ENCODE results near the gene INSRR.

Gene INSRR

DNA sequence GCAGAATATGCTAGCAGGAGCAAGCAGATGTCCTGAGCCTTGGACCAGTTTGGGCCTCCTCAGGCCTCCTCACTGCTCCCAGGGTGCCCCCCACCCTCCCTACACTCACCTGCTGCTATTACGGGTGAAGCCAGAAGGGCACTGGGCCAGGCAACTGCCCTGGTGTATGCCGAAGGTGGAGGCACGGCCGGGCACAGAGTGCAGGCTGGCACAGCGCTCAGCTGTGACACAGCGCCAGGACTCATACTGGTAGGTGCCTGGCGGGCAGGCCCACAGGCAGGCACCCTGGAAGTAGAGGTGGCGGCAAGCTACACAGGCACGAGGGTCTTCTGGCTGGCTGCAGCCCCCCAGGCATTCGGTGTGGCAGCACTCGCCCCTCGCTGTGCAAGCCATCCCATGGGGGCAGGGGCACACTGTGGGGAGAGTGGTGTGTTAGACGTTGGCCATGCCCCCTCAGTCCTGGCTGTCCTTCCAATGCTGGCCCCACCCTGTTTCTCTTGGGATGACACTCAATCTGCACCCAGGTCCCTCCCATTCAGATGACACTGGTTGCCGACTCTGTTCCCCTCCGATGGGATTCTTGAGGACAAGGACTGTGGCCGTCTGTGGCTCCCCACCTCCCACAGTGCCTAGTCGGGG lies 7.0 kb downstream of the INSRR start:
- no peak for DNase-seq (ENCODE audit: low read depth, low spot score)

DNA sequence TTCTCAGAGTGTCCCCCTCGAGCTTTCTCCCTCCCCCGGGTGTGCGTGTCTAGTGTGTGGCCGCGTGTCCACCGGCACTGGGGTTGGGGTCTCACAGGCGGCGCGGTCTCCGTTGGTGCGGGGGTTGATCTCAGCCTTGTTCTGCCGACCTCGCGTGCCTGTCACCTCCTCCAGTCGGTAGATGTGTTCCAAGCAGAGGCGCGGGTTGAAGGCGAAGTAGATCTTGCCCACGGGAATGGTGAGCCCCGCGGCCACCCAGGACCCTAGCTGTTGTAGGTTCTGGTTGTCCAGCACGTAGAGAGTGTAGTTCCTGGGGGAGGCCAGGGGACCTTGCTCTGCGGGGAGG lies 9.8 kb downstream of the INSRR start:
- DNase-seq (ENCODE audit: low read depth, low spot score): no peak

DNA sequence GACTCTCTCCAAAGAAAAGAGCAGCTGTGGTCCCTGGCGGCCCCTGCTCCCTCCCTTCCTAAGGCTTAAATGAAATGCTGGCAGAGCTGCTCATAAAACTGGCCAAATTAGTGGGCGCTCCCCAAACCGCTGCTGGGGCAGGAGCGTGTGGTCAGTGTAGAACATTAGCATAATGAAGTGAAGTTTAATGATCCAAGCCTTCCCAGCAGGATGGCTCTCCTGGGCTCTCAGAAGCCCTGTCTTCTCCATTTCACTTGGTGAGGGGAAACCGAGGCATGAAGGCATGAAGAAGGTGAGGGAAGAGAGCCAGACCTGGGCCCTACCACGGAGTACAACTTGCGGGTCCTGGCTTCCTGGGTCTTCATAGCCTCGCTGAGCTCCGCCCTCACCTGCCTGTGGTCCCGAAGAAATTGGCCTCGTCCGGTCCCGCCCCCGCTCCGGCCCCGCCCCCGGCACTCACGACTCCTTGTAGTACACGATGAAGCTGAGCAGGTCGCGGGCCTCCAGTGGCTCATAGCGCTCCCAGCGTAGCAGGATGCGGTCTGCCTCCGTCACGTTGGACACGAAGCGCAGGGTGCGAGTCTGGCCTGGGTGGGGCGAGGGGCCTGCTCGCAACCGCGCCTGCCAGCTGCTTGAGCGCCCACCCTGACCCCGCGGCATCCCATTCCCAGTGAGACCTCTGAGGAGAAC lies 10.3 kb downstream of the INSRR start:
- DNase-seq (ENCODE audit: low read depth, low spot score): peak; percentile 34

DNA sequence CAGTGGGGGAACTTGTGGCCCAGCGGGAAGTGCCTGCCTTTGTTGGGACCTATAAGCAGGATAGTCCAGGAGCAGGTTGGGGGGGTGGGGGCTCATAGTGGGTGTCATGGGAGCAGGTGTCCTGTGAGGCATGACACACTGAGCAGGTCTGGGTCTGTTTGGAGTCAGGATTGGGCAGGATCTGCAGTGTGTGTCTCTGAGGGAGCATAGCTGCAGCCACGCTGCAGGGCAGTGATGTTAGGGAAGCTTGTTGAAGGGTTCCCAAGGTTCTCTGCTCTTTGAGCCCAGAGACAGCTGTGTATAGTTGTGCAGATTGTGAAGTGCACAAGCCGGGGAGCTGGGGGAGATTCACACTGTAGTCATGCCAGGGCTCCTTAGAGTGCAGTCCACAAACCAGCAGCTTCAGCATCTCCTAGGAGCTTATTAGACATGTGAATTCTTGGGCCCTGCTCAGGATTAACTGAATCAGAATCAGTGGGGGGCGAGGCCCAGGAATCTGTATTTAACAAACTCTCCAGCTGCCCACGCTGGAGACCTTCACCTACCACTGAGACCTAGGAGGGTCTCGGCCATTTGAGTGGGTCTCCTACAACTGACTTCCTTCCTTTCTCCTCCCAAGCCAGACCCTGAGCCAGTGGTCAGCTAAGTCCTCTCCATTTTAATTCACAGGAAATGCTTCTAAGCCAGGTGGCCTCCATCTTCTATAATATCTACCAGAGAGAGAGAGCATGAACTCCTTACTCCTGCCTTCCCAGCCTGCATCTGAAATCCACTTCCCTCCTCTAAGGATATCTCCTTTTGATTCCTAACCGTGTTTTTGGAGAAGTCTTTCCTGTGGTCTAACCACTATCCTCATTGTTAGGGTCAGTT lies 11.1 kb downstream of the INSRR start:
- DNase-seq (ENCODE audit: low read depth, low spot score): no peak

DNA sequence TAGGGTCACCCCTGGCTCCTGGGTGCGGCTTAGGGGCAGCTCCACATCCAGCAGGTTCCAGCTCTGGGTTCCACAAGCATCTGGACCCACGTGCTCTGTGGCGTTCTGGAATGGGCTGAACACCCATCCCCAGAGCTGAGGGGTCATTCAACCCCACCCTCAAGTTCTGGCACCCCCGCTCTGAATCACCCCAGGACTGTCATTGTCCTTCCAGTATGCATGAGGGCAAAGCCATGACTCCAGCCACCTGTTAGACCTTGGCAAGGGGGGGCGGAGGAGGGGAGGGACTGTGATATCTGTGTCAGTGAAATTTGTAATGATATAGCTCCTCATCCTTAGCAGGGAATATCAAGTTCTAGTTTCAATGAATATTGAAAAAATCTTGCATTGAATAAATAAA lies 12.3 kb downstream of the INSRR start:
- no peak for DNase-seq (ENCODE audit: low read depth, low spot score)

DNA sequence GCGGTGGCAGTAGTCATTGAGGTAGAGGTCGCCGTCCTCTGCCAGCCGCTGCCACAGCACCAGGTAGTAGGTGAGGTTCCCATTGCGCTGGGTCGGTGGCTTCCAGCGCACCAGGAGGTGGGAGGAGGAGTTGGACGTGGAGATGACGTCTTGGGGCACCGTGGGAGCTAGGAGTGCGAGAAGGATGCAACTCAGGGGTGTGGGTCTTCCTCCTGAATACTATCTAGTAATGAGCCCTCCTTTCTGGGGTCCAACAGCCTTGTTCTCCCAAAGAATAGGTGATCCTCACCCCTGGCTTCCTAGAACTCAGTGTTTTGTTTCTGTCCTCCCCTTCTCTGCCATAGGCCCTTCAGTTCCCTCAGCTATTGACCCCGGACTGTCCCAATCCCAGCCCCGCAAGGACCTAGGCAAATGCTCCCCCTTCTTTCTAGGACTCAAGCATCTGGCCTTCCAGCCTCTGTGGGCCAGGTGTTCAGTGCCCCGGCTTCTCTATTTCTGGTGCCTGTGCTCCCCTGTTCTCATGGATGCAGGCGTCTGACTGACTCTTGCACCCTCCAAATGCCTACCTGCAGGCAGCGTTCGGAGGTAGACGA lies 12.9 kb downstream of the INSRR start:
- DNase-seq (ENCODE audit: low read depth, low spot score): no peak

DNA sequence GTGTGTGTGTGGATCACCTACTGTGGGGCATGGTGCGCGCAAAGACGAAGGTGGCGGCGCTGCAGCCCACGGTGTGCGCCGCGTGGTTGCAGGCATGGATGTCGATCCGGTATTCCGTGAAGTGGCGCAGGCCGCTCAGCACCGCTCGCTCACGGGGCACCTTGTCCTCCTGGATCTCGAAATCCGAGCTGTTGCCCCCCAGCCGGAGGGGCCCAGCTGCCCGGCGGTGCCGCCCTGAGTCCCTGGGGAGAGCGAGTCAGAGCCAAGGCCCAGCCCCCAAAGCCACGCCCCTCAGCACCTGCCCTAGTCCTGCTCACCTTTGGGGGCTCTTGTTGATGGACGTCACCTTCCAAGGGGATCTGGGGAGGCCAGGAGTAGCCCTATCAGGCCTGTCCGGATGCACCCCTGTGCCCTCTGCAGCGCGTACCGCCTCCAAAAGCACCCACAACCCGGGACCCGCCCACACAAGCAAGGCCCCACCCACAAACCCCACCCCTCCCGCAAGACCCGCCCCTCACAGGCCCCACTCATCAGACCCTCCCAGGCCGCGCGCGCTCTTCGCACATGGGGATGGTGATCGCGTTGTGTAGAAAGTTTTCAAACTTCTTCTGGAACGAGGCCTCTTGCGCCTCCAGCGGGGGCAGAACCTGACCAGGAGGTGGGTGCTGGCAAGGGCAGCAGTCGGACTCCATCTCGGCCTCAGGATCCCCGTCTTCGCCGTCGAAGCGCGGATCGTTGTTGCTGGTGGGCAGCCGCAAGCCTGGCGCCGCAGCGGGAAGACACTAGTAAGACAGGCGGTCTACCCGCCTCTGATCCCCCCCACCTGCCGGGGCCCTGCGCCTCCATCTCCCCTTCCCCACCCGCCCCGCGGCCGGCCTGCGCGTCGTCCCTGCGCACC lies 13.6 kb downstream of the INSRR start:
- DNase-seq (ENCODE audit: low read depth, low spot score): no peak

DNA sequence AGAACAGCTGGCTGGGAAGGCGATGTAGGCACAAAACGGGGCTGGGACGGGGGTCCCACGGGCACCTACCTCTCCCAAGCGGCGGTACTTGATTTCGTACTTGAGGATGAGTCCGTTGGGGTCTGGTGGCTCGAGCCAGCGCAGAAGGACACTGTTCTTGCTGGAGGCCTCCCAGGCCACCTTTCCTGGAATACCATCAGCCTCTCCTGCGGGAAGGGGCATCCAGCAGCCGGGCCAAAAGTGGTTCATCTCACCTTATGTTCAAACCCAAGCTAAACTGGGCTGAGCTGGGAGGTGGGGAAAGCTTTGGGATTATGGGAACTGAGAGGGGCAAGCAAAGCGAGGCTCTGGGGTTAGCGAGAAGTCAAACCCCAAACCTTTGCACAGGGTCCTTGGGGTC lies 14.3 kb downstream of the INSRR start:
- DNase-seq (ENCODE audit: low read depth, low spot score): no peak

DNA sequence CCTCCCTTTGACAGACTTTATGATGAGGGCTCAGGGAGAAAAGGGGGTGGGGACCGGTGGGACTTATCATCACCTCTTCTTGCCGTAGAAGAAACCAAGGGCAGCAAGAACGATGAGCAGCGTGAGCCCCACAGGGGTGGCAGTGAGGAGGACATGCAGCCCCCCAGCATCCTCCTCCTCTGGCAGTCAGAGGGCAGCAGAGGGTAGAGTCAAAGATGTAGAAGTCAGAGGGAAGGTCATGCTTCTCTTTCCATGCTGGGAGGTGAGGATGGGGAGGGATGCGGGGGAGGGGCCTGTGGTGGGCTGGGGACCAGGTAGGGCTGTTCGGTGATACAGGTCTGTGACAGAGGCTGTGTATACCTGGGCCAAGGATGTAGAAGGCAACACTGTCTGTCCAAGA lies 14.8 kb downstream of the INSRR start:
- no peak for DNase-seq (ENCODE audit: low read depth, low spot score)

DNA sequence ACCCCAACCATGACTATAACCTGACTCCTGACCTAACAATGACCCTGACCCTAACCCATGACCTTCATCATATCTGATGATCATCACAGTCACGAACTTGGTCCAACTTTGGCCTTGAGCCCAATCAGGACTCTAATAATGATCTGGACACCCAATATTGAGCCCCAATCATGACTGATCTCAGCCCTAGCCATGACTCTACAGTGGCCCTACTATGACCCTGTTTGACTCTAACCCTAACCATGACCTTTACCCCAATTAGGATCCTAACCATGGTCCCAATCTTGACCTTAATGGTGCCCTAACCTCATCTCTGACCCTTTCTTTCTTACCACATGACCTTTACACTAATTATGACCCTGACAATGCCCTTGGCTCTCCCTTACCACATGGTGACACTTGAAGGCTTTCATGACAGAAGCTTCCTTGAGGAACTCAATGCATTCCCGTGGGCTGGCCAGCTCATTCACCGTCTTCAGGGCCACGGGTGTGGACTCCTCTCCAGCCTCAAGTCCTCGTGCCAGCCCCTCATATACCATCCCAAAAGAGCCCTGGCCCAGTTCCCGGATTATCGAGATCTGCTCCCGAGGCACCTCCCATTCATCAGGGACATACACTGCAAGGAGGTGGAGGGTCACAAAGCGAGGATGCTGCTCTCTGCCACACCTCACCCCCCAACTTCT lies 16.2 kb downstream of the INSRR start:
- DNase-seq (ENCODE audit: low read depth, low spot score): no peak

DNA sequence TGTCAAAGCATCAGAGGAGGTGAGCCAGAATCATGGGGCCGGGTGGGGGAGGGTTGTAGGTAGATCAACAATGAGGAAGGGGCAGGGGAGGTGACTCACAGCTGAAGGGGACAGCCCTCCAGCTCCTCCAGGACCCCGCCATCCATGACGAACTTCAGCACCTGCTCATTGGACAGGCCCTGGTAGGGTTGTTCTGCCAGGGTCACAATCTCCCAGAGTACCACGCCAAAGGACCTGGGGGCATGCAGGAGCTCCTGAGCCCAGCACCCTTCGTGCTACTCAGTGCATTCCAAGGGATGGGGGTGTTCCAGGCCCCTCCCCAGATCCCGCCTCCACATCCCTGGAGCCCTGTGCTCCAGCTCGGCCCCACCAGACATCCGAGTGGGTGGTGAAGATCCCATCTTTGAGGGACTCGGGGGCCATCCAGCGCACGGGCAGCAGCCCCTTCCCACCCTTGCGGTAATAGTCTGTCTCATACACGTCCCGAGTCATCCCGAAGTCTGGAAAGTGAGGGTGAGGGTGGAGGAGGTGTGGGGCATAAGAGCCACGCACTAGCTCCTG lies 17.5 kb downstream of the INSRR start:
- no peak for DNase-seq (ENCODE audit: low read depth, low spot score)

DNA sequence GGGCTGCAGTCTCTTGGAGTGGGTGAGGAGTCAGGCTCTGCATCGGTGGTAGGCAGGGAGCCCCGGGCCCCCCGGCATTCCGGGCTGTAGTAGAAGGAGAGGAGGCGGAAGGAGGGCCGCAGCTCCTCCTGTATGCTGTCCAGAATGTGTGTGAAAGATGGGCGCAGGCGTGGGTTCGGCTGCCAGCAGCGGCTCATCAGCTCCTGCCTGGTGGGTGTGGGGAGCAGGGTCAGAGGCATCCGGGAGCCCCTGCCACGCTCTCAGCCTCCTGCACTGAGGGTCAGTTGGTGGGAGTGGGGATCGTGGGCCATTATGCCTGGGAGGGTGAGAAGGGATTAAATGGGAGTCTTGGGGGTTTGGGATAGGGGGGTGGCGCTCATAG lies 18.0 kb downstream of the INSRR start:
- no peak for DNase-seq (ENCODE audit: low read depth, low spot score)

DNA sequence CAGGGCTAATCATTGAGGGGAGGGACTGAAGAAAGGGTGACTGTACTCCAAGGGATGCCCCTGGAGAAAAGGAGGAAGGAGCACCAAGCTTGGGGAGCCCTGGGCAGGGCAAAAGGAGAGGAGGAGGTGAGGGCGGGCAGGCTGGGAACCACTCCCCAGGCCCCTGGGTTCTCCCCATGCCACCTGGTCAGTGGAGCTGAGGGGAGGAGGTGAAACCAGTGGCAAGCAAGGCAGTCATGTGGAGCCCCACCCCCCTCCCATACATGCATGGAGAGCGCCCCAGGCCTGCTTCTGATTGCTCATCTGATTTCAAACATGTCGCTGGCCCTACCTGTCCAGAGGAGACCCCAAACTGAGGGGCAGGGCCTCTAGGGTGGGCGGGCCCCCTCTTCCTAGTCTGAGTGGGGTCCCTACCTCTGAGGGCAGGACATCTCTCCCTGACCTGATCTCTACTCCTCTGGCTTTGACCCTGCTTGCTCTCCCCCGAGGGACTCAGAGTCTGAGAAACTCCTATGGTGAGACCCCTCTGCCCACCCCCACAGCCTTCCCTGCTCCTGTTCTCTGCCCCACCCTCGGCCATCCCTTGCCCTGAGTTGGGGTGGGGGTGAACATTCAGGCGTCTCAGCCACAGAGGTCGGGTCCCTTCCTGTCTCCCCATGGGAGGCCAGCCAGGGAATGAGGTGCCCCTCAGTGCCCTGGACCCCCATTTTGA lies 18.6 kb downstream of the INSRR start:
- no peak for DNase-seq (ENCODE audit: low read depth, low spot score)

DNA sequence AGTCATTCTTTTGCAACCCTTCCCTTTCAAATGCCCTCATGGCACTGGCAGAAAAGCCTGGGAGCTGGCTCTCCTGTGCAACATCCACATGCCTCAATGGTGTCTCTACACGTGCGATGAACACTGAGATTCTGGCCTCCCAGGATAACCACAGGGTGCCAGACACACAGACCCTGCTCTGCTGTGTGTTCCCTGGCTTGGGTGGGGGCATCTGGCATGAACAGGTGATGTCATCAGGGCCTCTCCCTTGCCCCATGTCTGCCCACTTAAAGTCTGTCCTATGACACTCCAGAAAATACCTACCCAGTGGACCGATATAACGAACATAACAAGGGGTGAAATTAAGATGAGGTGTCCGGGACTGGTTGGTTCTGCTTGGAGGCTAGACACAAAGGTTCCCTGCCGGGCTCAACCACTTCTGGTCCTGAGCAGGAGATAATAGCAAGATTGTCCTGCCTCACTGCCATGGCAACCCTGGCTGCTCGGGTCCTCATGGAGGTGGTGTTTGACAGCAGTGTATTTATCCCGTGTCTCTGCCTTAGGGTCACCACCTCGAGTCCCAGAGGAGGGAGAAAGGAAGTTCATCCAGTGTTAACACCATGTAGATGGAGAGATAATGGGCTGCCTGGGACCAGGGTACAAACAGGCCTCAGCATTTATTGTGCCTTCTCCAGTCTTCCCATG lies 19.3 kb downstream of the INSRR start:
- DNase-seq (ENCODE audit: low read depth, low spot score): no peak

DNA sequence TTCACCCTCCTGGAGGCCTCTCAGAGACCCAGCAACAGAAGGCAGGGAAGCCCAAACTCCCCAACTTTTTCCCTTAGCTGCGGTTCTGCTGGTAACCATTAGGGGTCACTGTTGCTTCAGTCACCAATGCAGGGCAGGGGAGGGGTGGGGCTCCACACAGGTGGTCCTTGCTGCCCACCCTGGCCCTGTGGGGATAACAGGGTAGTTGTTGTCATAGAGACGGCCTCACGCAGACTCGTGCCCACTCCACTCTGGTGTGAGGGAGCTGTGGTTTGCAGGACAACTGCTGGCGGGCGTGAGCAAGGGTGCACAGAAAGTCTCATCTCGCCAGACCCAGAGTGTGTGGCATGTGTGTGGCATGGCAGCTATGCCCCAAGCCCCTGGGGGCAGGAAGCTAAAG lies 19.9 kb downstream of the INSRR start:
- DNase-seq (ENCODE audit: low read depth, low spot score): peak; percentile 38

DNA sequence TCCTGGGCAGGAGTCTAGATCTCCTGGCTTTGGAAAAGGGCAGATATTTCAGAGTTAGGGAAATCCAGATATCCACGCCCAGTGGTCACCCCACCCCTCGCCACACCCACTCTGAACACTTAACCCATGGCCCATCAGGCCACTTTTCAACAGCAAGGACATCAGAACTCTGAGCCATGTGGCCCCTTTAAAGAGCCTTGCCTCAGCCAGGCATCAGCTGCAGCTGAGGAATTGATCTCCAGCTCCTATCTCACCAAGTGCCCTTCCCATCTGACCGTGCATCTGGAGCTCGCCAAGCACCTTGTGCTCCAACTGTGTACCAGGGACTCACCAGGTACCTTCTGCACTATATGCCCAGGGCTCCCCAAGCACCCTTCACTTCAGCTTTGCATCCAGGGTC lies 22.0 kb downstream of the INSRR start:
- no peak for DNase-seq (ENCODE audit: low read depth, low spot score)

DNA sequence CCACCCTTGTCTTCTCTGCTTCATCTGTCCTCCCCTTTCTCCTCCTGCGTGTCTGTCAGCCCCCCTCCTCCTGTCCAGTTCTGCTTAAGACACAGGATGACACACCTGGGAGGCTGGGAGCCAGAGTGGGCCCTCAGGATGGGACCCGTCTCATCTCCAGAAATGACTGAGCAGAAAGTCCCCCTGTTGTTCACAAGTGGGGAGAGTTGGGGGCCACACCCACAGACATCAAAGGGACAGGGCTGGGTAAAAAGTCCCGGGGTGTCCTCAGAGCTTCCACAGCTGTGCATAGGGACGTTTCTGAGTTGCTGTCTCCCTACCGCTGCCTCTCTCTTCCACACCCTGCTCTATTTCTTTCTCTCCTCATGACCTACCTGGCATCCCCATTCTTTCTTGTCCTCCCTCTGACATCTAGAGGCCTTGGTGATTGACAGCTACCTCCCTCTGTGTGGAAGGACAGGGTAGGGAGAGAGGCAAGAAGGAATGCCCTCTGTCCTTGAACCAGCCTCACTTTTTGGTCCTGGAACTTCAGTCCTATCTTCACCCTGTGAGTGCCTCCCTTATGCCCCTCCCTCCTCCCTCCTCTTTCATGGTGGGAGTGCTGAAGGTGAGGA lies 22.8 kb downstream of the INSRR start:
- DNase-seq (ENCODE audit: low read depth, low spot score): no peak

DNA sequence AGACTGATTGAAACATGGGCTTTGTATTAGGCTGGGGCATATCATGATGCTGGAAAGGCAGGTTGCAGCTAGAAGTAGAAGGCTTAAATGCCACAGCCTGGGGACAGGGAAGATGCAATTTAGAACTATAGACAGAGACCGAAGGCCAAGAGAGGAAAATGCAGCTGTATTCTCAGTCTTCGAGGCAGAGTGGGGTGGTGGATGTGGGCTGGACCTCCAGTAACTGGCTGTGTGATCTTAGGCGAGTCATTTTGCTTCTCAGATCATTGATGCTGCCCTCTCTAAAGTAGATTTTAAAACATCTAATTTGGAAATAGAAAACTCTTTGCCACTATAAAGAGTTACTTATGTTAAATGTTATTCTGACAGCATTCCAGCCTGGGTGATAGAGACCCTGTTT lies 24.6 kb downstream of the INSRR start:
- DNase-seq (ENCODE audit: low read depth, low spot score): no peak

DNA sequence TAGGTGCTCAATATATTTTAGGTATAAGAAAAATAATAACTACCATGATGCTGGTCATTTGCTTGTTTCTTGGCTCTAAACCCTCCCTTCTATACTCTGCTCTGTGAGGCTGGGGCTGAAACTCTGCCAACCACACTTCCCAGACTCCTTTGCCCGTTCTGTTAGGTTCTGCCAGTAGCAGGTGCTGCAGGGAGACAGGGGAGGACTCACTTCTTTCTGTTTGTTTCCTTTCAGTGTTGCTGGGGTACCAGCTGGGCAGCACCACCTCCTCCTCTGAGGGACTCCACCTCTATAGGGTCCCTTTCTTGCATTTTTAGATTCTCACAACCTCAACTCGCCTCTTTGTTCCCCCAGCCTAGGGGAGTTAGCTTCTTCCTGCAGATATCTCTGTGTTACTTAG lies 25.3 kb downstream of the INSRR start:
- DNase-seq (ENCODE audit: low read depth, low spot score): no peak
